NCI-H748 (cell line): ENCODE measurements around the gene LIMK1.

Experiments
- DNase-seq: peaks from one replicate; lab custom pipeline; 2025; ENCODE audit not compliant: unreplicated experiment; lab: John Stamatoyannopoulos, UW

Gene LIMK1

GRCh38 chr7:74053589-74054186 lies 29.9 kb upstream of the LIMK1 start:
- DNase-seq, result no peak

- DNase-seq, result no peak
These were observed 27.3 kb upstream of the LIMK1 start for GRCh38 chr7:74056096-74056915.

- DNase-seq, result no peak
These were observed 26.2 kb upstream of the LIMK1 start for GRCh38 chr7:74057216-74057925.

GRCh38 chr7:74057987-74058386 lies 25.6 kb upstream of the LIMK1 start:
- no peak for DNase-seq

GRCh38 chr7:74058486-74058885 lies 25.1 kb upstream of the LIMK1 start:
- no peak for DNase-seq

GRCh38 chr7:74059037-74059436 lies 24.6 kb upstream of the LIMK1 start:
- DNase-seq, result no peak

GRCh38 chr7:74059681-74060588 lies 23.7 kb upstream of the LIMK1 start:
- DNase-seq, result no peak

GRCh38 chr7:74061840-74062539 lies 21.6 kb upstream of the LIMK1 start:
- peak; percentile 80 for DNase-seq

GRCh38 chr7:74063223-74063641 lies 20.4 kb upstream of the LIMK1 start:
- no peak for DNase-seq

GRCh38 chr7:74063646-74064045 lies 20.0 kb upstream of the LIMK1 start:
- DNase-seq, result no peak

- DNase-seq, result no peak
These were observed 18.9 kb upstream of the LIMK1 start for GRCh38 chr7:74064696-74065095.

- DNase-seq, result no peak
These were observed 17.0 kb upstream of the LIMK1 start for GRCh38 chr7:74066626-74067025.

GRCh38 chr7:74068378-74069085 lies 15.1 kb upstream of the LIMK1 start:
- DNase-seq, result no peak

- DNase-seq, result no peak
These were observed 14.5 kb upstream of the LIMK1 start for GRCh38 chr7:74069086-74069541.

GRCh38 chr7:74069790-74070618 lies 13.6 kb upstream of the LIMK1 start:
- DNase-seq, result no peak

GRCh38 chr7:74070619-74070921 lies 13.0 kb upstream of the LIMK1 start:
- no peak for DNase-seq

GRCh38 chr7:74071121-74071520 lies 12.5 kb upstream of the LIMK1 start:
- no peak for DNase-seq

GRCh38 chr7:74074770-74075169 lies 8.8 kb upstream of the LIMK1 start:
- DNase-seq, result no peak

- no peak for DNase-seq
These were observed 5.1 kb upstream of the LIMK1 start for GRCh38 chr7:74078461-74078860.
